ENCODE measurements around the gene MARK3.

Gene MARK3

DNA sequence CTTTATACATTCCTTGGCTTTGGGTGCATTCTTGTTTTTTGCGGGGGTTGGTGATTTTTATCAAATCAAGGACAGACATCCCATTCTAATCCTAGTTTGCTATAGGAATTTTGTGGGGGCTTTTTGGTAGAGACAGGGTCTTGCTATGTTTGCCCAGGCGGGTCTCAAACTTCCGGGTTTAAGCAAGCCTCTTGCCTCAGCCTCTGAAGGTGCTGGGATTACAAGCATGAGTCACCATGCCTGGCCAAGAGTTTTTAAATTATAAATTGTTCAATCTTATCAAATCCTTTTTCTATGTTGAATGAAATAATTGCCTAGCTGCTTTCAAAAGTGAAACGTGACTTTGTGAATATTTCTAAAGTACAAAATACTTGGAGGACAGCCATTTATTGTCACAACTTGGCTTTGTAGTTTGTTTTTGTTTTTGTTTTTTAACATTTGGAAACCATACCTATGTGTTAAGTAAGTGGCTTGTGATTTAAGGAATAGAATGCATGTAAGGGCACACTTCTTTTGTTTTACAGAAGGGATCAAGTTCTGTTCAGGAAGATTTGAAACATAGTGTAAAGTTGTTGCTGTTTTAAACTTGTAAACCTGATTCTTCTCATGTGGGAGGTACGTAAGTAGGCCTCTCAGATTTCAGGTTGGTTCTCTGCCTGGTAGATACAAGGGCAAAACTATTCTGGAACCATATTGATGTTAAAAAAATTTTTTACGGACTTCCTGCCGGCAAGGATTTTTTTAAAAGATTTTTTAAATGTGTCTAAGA is 13.4 kb downstream of the MARK3 start:
- peak in 1 of 2 experiments; percentile 22 for DNase-seq

GRCh38 chr14:103400537-103400936 is 15.3 kb downstream of the MARK3 start:
- DNase-seq = no peak

- DNase-seq = peak; percentile 27 to 62
Observed at GRCh38 chr14:103401223-103402214, 16.3 kb downstream of the MARK3 start.

DNA sequence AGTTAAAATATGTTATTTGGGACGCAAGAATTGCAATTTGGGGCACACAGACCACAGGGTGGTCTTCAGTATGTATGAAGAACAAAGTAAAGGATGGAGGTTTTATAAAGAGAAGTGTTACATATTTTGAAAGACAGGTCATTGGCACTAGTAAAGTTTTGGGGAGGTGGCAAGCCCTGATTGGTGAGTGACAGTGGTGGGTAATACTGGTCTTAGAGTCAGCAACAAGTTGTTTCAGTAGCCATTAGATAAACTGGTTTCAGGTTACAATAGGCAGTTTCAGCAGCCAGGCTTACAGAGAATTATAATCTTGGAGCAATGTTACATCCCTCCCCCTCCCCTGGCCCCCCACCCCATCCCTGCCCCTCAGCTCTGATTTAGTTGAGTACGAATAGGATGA is 17.5 kb downstream of the MARK3 start:
- peak in 1 of 2 experiments; percentile 40 for DNase-seq

DNA sequence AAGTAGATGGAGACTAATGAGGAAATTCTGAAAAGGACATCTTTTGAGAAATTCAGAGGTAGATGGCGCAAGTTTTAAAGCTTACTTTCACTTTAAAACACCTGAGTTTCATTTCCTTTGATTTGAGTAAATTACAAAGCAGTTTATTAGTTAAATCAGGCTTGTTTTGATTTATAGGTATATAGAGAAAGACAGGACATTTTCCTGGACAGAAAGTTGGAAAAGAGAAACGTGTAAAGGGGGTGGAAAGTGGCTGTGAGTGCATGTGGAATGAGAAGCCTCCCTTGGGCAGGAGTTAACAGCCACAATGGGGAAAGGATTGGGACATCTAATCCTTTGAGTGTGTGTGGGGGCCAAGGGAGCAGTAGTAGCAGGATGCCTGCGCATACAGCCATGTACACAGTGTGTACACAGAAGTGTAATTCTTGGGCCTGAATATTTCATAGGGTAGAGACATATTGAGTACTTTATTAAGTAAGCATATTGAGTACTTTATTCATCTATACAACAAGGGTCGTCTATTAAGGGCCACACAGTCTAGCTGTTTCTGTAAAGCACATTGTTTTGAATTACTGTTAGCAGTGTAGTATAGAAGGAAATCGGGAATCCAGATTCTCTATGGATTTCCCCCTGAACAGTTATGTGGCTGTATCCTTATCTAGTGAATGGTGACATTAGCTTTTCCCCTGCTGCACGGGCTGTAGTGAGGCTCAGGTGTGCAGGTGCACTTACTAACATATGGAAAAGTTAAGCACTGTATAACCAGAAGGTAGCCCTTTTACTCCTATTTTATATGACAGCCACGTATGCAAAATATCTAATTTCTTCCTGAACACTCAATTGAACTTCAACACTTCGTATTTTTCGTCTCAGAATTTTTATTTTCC is 19.1 kb downstream of the MARK3 start:
- DNase-seq = no peak

DNA sequence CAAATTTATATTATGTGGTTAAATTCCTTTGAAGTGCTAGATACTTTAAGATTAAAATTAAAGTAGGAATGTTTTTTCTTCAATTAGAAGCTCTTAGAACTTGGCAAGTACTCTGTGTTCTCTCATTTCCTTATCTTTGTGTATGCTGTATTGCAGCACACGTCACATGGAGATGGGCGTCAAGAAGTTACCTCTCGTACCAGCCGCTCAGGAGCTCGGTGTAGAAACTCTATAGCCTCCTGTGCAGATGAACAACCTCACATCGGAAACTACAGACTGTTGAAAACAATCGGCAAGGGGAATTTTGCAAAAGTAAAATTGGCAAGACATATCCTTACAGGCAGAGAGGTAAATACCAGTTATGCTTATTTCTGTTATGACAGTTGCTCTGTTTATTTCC is 19.7 kb downstream of the MARK3 start:
- no peak for DNase-seq

DNA sequence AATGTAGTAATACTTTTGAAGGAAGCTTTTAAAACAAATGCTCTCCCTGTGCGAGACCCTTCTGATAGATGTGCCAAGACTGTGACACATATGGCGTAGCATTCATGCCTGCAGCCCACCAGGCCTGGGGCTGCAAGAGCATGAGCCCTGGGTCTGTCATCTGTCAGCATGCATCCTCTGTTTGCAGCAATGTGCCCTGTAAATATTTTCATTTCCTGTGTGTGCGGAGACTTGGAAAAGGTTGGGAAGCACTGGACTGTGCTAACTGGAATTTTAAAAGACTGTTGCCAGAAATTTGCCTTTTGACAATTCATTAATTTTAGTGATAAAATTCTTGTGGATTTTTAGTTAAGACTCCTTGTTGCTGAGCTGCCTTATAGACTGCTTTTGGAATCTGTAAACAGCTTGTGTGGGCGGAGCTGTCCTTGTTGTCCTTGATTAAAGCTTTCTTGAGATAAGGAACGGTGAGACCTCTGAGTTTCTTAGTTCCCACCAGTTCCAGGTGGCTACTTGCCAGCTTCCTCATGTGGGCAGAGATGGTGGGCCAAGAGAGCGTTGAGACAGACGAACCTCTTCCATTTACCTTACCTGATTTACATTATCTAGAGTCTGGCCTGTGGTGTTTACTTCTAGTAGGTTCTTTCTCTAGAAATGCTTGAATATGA is 23.4 kb downstream of the MARK3 start:
- no peak for DNase-seq

- DNase-seq = no peak
Observed at GRCh38 chr14:103416916-103417315, 31.7 kb downstream of the MARK3 start.

DNA sequence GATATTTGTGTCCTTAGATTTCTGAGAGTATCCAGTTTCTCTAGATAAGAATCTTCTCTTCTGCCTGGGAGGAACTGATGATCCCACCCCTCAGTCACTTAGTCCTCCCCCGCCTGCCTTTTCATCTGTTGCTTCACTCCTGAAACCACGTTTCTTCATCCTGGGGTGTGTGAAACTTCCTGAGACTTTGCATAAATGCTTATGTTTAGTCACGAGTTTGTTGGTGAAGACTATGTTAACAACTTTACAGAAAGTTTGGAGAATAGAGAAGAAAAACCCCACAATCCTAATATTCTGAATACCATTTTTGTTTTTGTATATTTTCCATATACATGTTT is 33.2 kb downstream of the MARK3 start:
- DNase-seq = no peak

- DNase-seq = no peak
Observed at GRCh38 chr14:103421556-103421955, 36.3 kb downstream of the MARK3 start.

DNA sequence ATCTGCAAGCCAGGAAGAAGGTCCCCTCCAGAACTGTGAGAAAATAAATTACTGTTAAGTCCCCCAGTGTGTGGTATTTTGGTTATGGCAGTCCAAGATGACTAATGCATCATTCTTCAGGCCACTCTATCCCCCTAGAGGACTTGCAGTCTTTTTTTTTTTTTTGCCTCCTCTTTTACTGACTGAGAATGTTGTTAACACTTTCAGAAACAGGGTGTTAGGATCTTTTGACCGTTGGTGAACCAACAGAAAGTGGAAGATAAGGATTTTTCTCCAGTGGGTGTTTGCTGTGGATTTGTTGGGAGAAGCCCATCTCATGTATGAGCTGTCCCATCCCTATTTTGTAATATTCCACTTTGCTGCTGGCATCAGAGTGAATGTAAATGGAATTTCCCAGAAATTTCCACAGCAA is 37.8 kb downstream of the MARK3 start:
- peak in 1 of 2 experiments; percentile 28 for DNase-seq

- DNase-seq = peak in 1 of 2 experiments; percentile 77
Observed at GRCh38 chr14:103427485-103428443, 42.5 kb downstream of the MARK3 start.

DNA sequence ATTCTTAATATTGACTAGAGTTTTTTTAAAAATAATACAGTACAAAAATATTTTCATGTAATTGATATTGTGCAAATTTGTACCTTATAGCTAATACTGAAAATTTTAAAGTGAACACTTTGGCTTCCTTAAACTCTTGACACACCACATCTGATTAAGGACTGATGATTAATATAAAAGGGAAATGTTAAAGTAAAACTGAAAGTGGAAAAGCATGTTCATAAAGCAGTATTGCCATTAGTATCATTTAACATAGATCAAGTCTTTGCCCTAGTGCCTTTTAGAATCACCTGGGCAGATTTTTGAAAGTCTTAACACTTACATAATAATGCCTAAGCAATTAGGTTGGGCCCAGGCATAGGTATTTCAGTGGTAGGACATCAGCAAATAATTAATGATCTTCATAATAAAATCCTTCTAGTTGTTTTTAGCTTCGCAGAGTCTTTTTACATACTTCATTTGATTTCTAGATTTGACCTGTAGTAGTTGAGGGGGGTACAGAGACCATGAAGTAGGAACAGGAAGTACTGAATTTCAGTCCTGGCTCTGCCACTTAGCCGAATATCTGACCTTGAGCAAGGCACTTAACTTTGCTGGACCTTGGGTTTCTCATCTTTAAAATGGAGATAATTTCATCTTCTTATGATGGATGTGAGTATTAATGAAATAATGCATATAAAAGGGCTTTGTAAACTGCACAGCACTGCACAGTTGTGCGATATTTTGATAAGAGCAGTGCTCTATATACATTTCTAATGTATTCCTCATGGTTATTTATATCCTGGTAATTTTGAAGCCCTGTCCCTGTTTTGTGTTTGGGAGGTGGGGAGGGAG is 43.7 kb downstream of the MARK3 start:
- DNase-seq = no peak

DNA sequence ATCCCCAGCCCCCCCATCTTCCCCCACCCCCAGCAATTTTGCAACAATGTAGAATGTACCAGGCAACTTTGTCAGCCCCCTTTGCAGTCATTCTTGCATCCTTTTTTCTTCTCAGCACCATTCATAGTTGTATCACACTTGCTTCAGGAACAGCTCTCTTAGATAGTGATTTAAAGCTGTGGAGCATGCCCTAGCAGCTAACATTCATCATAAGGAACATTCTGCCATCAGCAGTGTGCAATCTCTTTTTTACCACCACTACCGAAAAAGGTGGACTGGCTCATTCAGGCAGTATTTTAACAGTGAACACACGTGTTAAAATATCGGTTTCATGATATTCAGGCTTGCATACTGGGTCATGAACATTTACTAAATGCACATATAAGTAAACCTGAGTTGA is 45.1 kb downstream of the MARK3 start:
- DNase-seq = no peak

- DNase-seq = no peak
Observed at GRCh38 chr14:103432627-103433026, 47.4 kb downstream of the MARK3 start.

DNA sequence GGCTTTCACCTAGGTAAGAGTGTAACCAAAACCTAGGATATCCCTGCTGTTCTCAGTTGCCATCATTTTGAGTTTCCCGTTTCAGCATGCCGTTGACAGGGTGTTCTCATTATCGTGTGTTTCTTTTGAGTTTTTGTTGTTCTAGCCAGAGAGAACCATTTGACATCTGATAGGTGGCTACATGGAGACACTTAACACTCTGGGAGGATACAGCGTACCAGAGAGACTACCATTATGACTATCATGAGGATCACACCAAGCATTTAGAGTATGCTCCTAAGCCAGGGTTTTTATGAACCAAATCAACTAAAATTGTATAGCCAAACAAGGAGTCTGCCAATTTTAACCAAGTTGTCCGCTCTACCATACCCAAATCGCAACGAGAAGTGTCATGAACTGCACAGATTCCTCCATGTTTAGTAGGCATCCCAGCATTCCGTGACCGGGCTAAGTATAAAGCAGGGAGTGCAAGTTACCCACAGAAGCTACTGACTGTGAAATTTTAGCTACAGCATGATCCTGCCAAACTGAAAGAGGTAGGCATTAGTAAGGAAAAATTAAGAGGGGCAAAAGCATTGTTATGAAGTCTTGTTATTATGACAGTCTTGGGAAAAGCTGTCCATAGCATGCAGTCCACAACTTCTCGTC is 48.8 kb downstream of the MARK3 start:
- DNase-seq = no peak

- no peak for DNase-seq
Observed at GRCh38 chr14:103434868-103435442, 49.7 kb downstream of the MARK3 start.

DNA sequence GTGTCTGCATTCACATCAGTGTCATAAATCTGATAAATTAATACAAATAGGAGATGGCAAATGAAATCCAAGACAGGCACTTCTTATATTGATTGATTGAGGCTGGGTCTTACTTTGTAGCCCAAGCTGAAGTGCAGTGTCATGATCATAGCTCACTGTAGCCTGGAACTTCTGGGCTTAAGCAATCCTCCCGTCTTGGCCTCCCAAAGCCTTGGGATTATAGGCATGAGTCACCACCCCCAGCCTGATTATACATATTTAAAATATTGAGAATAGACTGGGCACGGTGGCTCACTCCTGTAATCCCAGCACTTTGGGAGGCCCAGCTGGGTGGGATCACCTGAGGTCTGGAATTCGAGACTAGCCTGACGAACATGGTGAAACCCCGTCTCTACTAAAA is 51.3 kb downstream of the MARK3 start:
- no peak for DNase-seq

- DNase-seq = no peak
Observed at GRCh38 chr14:103442288-103442687, 57.1 kb downstream of the MARK3 start.

All from SW 1271 (cell line).